SU-DHL-6 (cell line): ENCODE measurements around the gene FAM185A.

Source experiments
- EZH2phosphoT487 ChIP-seq: fragments of 200-600 bp; sonication (generic), shearing (Covaris generic); conservative IDR thresholded peaks from 2 replicates; pipeline ENCODE4 v1.6.1; 2018; ENCODE audit warnings: mild to moderate bottlenecking, antibody characterized with exemption, low read length, moderate library complexity, mixed read lengths
- TF ChIP-seq, protein P1 (sequence below): fragments of 200-600 bp; sonication (generic); IDR thresholded peaks from one replicate; pipeline ENCODE4 v1.5.1; 2017; ENCODE audit warnings: antibody characterized with exemption, mild to moderate bottlenecking, low read length, moderate library complexity; ENCODE audit not compliant: insufficient read depth, poor library complexity, severe bottlenecking

DNA sequence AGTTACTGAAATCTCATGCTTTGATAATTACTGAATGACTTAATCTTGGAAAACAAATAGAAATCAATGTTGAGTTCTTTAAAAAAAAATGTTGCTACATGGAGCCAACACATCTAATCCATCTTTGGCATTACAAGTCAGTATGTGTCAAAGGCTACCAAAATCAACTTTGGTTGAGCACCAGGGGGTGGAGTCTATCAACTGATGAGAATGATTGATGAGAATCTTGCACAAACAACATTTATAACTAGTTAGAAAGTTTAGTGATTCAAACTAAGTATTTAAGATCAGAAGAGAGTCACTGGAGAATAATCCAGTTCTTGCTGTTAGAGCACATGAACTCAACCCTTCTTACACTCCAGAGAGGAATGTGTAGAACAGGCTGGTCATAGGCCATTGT lies 93.5 kb downstream of the FAM185A start:
- TF ChIP-seq, protein P1, sequence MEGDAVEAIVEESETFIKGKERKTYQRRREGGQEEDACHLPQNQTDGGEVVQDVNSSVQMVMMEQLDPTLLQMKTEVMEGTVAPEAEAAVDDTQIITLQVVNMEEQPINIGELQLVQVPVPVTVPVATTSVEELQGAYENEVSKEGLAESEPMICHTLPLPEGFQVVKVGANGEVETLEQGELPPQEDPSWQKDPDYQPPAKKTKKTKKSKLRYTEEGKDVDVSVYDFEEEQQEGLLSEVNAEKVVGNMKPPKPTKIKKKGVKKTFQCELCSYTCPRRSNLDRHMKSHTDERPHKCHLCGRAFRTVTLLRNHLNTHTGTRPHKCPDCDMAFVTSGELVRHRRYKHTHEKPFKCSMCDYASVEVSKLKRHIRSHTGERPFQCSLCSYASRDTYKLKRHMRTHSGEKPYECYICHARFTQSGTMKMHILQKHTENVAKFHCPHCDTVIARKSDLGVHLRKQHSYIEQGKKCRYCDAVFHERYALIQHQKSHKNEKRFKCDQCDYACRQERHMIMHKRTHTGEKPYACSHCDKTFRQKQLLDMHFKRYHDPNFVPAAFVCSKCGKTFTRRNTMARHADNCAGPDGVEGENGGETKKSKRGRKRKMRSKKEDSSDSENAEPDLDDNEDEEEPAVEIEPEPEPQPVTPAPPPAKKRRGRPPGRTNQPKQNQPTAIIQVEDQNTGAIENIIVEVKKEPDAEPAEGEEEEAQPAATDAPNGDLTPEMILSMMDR = no peak
- no peak for TF ChIP-seq EZH2phosphoT487
